Lower lobe of right lung (tissue), 2 donors: ENCODE data around the gene CACNG5. TPM values are rescaled to one million over a fixed set of nuclear protein-coding genes. Genes with fewer than 3 reads are reported as not detected.

Experiments
- ATAC-seq, 2 donors: fragments of 200-7000 bp; cut with Tn5 transposase; one replicate each; pipeline ENCODE4 v1.9.1; 2020 to 2022; ENCODE audit warnings: mild to moderate bottlenecking in 2 of 2, moderate library complexity in 2 of 2
- DNase-seq: peaks from one replicate; pipeline ENCODE4 v3.0.0-alpha.2; 2020
- H3K27ac ChIP-seq: fragments of 200-600 bp; one replicate; pipeline ENCODE4 v1.8.0; 2022
- H3K27me3 ChIP-seq: fragments of 200-600 bp; one replicate; pipeline ENCODE4 v1.8.0; 2022; ENCODE audit warnings: low read depth
- H3K36me3 ChIP-seq: fragments of 200-600 bp; one replicate; pipeline ENCODE4 v1.8.0; 2022; ENCODE audit warnings: mild to moderate bottlenecking
- H3K4me1 ChIP-seq: fragments of 200-600 bp; one replicate; pipeline ENCODE4 v1.8.0; 2022
- H3K4me3 ChIP-seq: fragments of 200-600 bp; one replicate; pipeline ENCODE4 v1.8.0; 2022; ENCODE audit warnings: mild to moderate bottlenecking
- H3K9me3 ChIP-seq: fragments of 200-600 bp; one replicate; pipeline ENCODE4 v1.8.0; 2022
- CTCF ChIP-seq: fragments of 200-600 bp; IDR thresholded peaks from one replicate; pipeline ENCODE4 v1.8.0; 2022; ENCODE audit warnings: antibody characterized with exemption, mild to moderate bottlenecking
- intact Hi-C: fragments of 100-400 bp; cut with DNase I; formaldehyde crosslinking; loops from one replicate; pipeline ENCODE4 v1.11.0; 2022
- total RNA-seq: library from RNA; stranded (reverse); fragmentation: NEBNext Ultra II Directional; extraction: Animal tissue kit (Norgen Biotek cat#: 25700); gene quantifications from one replicate; pipeline ENCODE4 v1.2.1, GENCODE V29; 2021
- donor health status: DM: no; HTN: yes; CAD: no; lungs with severe emphysema.

CACNG5 gene
- total RNA-seq, 1 donor from 2014 or later, result not detected

- no peak for TF ChIP-seq CTCF
- DNase-seq, result no peak
- Histone ChIP-seq H3K9me3 (no peaks in the 10 kb centered on the region), H3K36me3 (no peaks in the 10 kb centered on the region), H3K4me1 (no peaks in the 10 kb centered on the region), H3K4me3 (no peak overlapping the region), H3K27me3 (peaks cover 34% of the 10 kb centered on the region), H3K27ac (no peak overlapping the region)
- ATAC-seq, result no peak
- intact Hi-C loops, result no loop called here
Measured at GRCh38 chr17:66830451-66830850, 4.5 kb upstream of the CACNG5 start.

- DNase-seq, result no peak
- Histone ChIP-seq H3K9me3 (no peaks in the 10 kb centered on the region), H3K36me3 (no peaks in the 10 kb centered on the region), H3K4me3 (no peak overlapping the region), H3K27me3 (peaks cover 42% of the 10 kb centered on the region), H3K4me1 (no peaks in the 10 kb centered on the region), H3K27ac (no peak overlapping the region)
- no peak for ATAC-seq
- intact Hi-C loops, result no loop called here
- TF ChIP-seq CTCF, result no peak
Measured at GRCh38 chr17:66831383-66832210, 3.3 kb upstream of the CACNG5 start.

- H3K27me3 ChIP-seq, result peaks cover 41% of the 10 kb centered on the region
- no peak overlapping the region for H3K4me3 ChIP-seq
- DNase-seq (no peak), ATAC-seq (no peak)
- no peaks in the 10 kb centered on the region for H3K9me3 ChIP-seq
- no peak overlapping the region for H3K27ac ChIP-seq
- H3K4me1 ChIP-seq, result no peaks in the 10 kb centered on the region
- no peaks in the 10 kb centered on the region for H3K36me3 ChIP-seq
- TF ChIP-seq CTCF, result no peak
- intact Hi-C loops, result no loop called here
Measured at GRCh38 chr17:66833201-66833600, 1.7 kb upstream of the CACNG5 start.

GRCh38 chr17:66834426-66834918, 445 bp upstream of the CACNG5 start:
- no peaks in the 10 kb centered on the region for H3K9me3 ChIP-seq
- DNase-seq (no peak), ATAC-seq (no peak)
- no peaks in the 10 kb centered on the region for H3K4me1 ChIP-seq
- H3K4me3 ChIP-seq, result no peak overlapping the region
- no peak overlapping the region for H3K27ac ChIP-seq
- TF ChIP-seq CTCF, result no peak
- peaks cover 32% of the 10 kb centered on the region for H3K27me3 ChIP-seq
- H3K36me3 ChIP-seq, result no peaks in the 10 kb centered on the region
- intact Hi-C loops, result no loop called here

- Histone ChIP-seq H3K36me3 (no peaks in the 10 kb centered on the region), H3K27ac (no peak overlapping the region), H3K4me3 (no peak overlapping the region), H3K9me3 (no peaks in the 10 kb centered on the region), H3K27me3 (peaks cover 32% of the 10 kb centered on the region), H3K4me1 (no peaks in the 10 kb centered on the region)
- DNase-seq (no peak), ATAC-seq (no peak)
- intact Hi-C loops, result no loop called here
- no peak for TF ChIP-seq CTCF
Measured at GRCh38 chr17:66835476-66835875, 559 bp downstream of the CACNG5 start.
